Stimulated activated naive B cell treated with anti-CD40 and anti-IgM and Interleukin-4, amounts not matched to agents 10 μg/mL and 1 μg/mL and 100 μg/mL, for 72 hours (primary cell): ENCODE measurements around the gene EIF2AK3.

ENCODE experiments used
- ATAC-seq, 2 donors: fragments of 150-1000 bp; cut with Tn5 transposase; replicated peaks; 2 replicates each; pipeline ENCODE4 v1.10.0; 2021; ENCODE audit warnings: moderate library complexity in 1 of 2
- DNase-seq: peaks from one replicate; pipeline ENCODE4 v3.0.0; 2021
- H3K27ac Mint-ChIP-seq: one replicate; pipeline ENCODE4 v1.8.0; 2022; ENCODE audit warnings: mild to moderate bottlenecking, mixed read lengths
- H3K27me3 Mint-ChIP-seq, 2 donors: one replicate each; pipeline ENCODE4 v1.8.0; 2022; ENCODE audit warnings: mixed read lengths in 2 of 2
- H3K36me3 Mint-ChIP-seq, 2 donors: one replicate each; pipeline ENCODE4 v1.8.0; 2022; ENCODE audit warnings: mixed read lengths in 2 of 2, mild to moderate bottlenecking in 1 of 2
- H3K4me1 Mint-ChIP-seq, 2 donors: one replicate each; pipeline ENCODE4 v1.8.0; 2022; ENCODE audit warnings: mixed read lengths in 2 of 2, mild to moderate bottlenecking in 1 of 2
- H3K4me3 Mint-ChIP-seq, 2 donors: one replicate each; pipeline ENCODE4 v1.8.0; 2022; ENCODE audit warnings: mild to moderate bottlenecking in 2 of 2, mixed read lengths in 2 of 2, moderate library complexity in 1 of 2
- H3K9me3 Mint-ChIP-seq, 2 donors: one replicate each; pipeline ENCODE4 v1.8.0; 2022; ENCODE audit warnings: mixed read lengths in 2 of 2, mild to moderate bottlenecking in 1 of 2

The EIF2AK3 gene

DNA sequence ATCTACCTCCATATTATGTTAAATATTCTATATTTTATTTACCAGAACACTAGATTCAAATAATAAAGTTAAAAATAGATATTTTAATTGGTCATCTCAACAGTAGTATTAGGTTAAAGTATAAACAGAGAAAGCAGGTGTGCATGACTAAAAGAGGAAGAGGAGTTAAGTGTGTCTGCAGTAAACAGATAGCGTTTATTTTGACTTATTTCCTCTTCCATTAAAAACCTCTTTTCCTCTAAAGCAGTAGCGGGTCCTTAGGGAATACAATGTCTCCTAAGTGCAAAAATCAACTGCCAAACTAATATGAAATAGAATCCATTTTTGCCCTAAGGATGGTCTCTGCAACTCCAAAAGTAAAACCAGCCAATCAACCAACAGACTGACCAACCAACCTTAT lies 27.7 kb downstream of the EIF2AK3 start:
- no peak for ATAC-seq
- H3K27me3 Mint-ChIP-seq: no peaks in the 10 kb centered on the region
- H3K36me3 Mint-ChIP-seq: peaks cover 19 to 46% of the 10 kb centered on the region in 2 donors
- H3K4me3 Mint-ChIP-seq: peak overlapping the region; percentile 56 to 67
- H3K27ac Mint-ChIP-seq: peak overlapping the region; percentile 93
- peaks cover 1 to 5% of the 10 kb centered on the region in 2 donors for H3K9me3 Mint-ChIP-seq
- no peak for DNase-seq
- peaks cover 43 to 79% of the 10 kb centered on the region in 2 donors for H3K4me1 Mint-ChIP-seq

DNA sequence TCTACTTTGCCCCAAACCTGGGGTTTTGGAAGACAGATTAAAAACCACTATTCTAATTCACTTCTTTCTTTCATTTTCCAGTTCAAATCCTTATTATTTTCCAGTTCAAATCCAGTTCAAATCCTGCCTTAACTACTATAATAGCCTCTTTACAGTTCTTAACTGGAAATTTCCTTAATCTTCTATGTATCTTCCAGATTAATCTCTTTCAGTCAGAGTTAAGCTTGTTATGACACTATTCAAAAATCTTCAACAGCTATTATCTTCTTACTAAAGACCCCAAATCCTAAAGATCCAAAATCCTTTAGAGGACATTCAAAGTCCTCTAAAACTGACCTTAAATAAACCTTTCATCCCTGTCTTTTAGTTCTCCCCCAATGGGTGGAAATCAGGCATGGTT lies 30.1 kb downstream of the EIF2AK3 start:
- Mint-ChIP-seq H3K4me3 (no peak overlapping the region), H3K27ac (peak overlapping the region; percentile 47), H3K4me1 (peaks cover 28 to 57% of the 10 kb centered on the region in 2 donors), H3K36me3 (peaks cover 14 to 36% of the 10 kb centered on the region in 2 donors), H3K9me3 (no peaks in the 10 kb centered on the region), H3K27me3 (no peaks in the 10 kb centered on the region)
- no peak for DNase-seq
- no peak for ATAC-seq

DNA sequence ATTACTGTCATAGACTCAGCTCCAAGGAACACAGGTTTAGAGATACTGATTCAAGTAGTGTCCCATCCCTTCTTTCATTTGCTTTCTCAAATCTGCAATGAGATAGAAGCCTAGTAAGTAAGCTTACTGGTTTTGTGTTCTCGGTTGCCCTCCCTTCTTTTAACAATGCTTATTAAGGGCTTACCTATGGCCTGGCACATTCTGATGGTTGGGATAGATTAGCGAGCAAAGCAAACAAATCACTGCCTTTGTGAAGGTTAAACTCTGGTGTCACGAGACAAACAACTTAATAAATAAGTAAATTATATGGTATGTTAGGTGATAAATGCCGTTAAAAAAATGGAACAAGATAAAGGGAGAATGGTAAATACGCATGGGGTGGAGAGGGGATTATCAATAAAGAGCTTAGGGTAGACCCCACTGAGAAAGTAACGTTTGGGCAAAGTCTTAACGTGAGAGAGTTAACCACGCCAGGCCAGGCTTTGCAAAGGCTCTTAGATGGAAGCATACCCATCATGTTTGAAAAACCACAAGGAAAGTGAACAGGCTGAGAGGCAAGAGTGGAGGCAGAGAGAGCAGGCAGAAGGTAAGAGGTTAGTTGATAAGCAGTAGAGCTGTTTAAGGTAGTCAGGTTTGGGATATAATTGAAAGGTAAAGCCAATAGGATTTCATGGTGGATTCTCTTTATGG lies 31.0 kb downstream of the EIF2AK3 start:
- DNase-seq (no peak), ATAC-seq (no peak)
- Mint-ChIP-seq H3K27ac (peak overlapping the region; percentile 1), H3K4me1 (peaks cover 28 to 54% of the 10 kb centered on the region in 2 donors), H3K36me3 (peaks cover 15 to 35% of the 10 kb centered on the region in 2 donors), H3K4me3 (peak overlapping the region in 1 of 2 donors; percentile 9), H3K9me3 (no peaks in the 10 kb centered on the region), H3K27me3 (no peaks in the 10 kb centered on the region)

DNA sequence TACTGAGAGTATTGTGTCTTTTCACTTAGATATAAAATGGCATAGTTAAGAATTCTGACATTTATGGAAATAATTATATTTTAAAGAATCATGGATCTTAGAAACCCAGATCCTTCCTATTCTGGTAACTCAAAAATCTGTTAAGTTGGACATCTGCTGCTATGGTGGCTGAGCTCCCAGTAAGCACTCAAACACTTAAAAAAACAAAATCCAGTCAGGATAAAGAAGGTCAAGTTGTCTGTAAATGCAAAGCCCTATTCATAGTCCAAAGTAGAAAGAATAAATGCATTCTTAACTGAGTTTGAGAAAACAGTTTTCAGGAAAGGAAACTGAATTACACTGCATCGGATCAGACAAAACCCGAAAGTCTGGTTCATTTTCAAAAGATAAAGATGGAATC lies 35.6 kb downstream of the EIF2AK3 start:
- H3K4me3 Mint-ChIP-seq: no peak overlapping the region
- ATAC-seq (no peak), DNase-seq (no peak)
- H3K27ac Mint-ChIP-seq: no peak overlapping the region
- H3K36me3 Mint-ChIP-seq: peaks cover 26 to 40% of the 10 kb centered on the region in 2 donors
- peaks cover 13 to 23% of the 10 kb centered on the region in 2 donors for H3K4me1 Mint-ChIP-seq
- H3K27me3 Mint-ChIP-seq: no peaks in the 10 kb centered on the region
- H3K9me3 Mint-ChIP-seq: no peaks in the 10 kb centered on the region

DNA sequence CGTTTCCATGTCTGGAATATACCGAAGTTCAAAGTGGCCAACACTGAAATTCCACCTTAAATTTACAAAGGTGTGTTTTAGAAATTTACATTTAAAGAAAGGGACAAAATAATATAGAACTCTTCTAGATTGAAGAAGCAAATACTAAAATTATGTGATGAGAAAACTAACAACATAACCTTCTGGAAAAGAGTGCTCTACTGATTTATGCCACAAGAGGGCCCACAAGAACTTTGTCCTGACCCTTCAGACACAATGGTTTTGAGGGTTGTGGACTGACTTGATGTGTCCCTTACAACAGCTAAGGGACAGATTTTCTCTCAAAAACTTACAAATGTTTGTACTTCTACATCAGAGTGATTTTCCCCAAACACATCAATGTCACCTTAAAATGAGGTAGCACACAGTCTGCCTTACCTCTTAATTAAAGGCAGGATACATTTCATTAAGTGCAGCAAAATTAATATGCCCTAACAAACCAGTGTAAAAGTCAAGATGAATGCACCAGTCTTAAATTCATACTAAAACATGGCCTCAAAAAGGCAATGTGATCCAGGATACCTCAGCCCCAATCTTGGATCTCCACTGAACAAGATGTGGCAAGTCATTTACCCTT lies 36.2 kb downstream of the EIF2AK3 start:
- Mint-ChIP-seq H3K36me3 (peaks cover 23 to 34% of the 10 kb centered on the region in 2 donors), H3K27ac (peak overlapping the region; percentile 73), H3K27me3 (no peaks in the 10 kb centered on the region), H3K4me1 (peaks cover 10 to 17% of the 10 kb centered on the region in 2 donors), H3K9me3 (no peaks in the 10 kb centered on the region), H3K4me3 (no peak overlapping the region)
- DNase-seq (peak; percentile 39), ATAC-seq (peak; percentile 86 to 91)

DNA sequence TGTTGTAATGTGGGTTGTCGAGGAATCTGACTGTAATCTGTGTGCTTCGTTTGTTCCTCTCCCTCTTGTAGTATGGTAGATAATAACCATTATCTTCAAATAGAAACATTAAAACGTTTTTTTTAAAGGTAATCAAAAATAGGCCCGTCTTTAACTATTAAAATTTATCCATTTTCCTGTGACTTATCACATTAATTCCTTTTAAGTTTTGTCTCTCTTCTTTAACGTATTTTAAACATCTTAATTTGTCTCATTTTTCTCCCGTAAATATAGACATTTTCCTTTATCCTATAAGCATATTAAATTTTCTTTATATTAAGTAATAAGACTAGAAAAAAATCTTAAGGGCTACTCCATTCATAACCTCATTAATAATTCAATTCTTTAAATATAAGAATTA lies 41.3 kb downstream of the EIF2AK3 start:
- no peaks in the 10 kb centered on the region for H3K9me3 Mint-ChIP-seq
- no peaks in the 10 kb centered on the region for H3K27me3 Mint-ChIP-seq
- peaks cover 31 to 46% of the 10 kb centered on the region in 2 donors for H3K36me3 Mint-ChIP-seq
- H3K4me3 Mint-ChIP-seq: no peak overlapping the region
- no peak overlapping the region for H3K27ac Mint-ChIP-seq
- DNase-seq (no peak), ATAC-seq (no peak)
- peaks cover 0 to 3% of the 10 kb centered on the region in 2 donors for H3K4me1 Mint-ChIP-seq

DNA sequence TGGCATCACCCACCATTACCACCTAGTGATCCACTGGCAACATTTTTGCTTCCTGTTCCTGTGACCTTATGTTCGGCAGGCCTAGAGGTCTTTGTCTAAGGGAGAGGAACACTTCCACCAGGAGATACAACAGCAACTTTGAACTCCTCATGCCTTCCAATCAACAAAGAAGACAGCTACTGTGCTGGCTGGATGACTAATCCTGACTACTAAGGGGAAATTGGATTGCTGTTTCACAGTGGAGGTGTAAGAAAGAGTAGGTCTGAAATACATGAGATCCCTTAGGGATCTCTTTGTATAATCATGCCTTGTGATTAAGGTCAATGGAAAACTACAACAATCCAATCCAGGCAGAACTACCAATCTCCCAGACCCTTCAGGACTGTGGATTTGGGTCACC lies 45.2 kb downstream of the EIF2AK3 start:
- no peaks in the 10 kb centered on the region for H3K4me1 Mint-ChIP-seq
- ATAC-seq (no peak), DNase-seq (no peak)
- H3K4me3 Mint-ChIP-seq: no peak overlapping the region
- peaks cover 27 to 46% of the 10 kb centered on the region in 2 donors for H3K36me3 Mint-ChIP-seq
- H3K9me3 Mint-ChIP-seq: no peaks in the 10 kb centered on the region
- H3K27me3 Mint-ChIP-seq: no peaks in the 10 kb centered on the region
- H3K27ac Mint-ChIP-seq: peak overlapping the region; percentile 6

DNA sequence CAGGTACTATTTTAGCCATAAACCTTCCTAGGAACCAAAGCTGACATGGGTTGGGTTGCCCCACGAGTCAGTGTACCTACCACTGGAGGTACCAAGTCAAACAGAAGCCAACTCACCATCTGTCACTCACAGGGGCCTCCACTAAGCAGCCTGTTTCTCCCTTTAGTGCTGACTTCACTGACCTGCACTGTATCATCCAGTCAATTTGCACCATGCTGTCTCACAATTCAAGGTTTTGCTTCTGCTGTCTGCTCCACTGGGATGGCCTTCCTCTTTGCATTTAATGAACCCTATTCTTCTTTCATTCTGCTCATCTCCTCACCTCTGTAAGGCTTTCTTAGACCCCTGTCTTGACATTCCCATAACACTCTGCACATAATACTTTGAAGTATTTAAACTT lies 47.2 kb downstream of the EIF2AK3 start:
- Mint-ChIP-seq H3K9me3 (no peaks in the 10 kb centered on the region), H3K36me3 (peaks cover 23 to 43% of the 10 kb centered on the region in 2 donors), H3K4me3 (no peak overlapping the region), H3K27me3 (no peaks in the 10 kb centered on the region), H3K4me1 (peaks cover 0 to under 1% of the 10 kb centered on the region in 2 donors), H3K27ac (no peak overlapping the region)
- ATAC-seq (no peak), DNase-seq (no peak)

DNA sequence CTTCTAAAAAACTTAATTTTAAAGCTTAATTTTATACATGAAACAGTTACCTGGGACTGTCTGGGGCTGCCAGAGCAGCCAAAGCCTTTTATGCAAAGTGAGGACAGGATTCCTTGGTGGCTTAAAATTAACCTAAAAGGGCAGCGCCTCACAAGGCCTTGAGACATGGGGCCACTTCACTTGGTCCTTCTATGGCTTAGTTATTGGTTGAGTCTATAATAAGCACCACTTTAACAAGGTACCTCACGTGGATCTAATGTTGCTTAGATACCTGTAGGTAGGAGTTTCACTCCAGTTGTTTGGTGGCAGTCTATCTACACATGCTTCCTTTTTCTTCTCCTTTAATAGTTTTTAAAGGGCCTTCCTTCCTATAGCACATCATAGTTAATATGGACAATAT lies 51.6 kb downstream of the EIF2AK3 start:
- H3K4me1 Mint-ChIP-seq: peaks cover 13 to 19% of the 10 kb centered on the region in 2 donors
- H3K27ac Mint-ChIP-seq: no peak overlapping the region
- no peaks in the 10 kb centered on the region for H3K9me3 Mint-ChIP-seq
- DNase-seq (no peak), ATAC-seq (no peak)
- peaks cover 27 to 45% of the 10 kb centered on the region in 2 donors for H3K36me3 Mint-ChIP-seq
- no peak overlapping the region for H3K4me3 Mint-ChIP-seq
- H3K27me3 Mint-ChIP-seq: no peaks in the 10 kb centered on the region

DNA sequence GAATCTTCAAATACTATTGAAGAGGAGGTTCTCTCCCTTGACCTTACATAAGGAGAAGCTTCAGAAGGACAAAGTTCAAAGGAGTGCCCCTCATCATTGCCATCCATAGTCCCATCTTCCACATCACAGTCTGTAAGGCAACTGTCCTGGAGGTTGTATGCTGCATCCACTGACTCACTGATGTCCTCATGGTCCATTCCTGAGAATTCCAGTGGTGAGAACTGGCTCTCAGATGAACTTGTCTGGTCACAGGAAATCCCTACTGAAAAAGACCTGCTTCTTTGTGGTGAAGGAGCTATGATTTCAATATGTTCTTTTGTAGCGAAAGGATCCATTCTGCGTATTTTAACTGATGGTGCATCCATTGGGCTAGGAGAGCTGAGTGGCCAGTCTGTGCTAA lies 52.2 kb downstream of the EIF2AK3 start:
- DNase-seq (no peak), ATAC-seq (no peak)
- Mint-ChIP-seq H3K4me3 (no peak overlapping the region), H3K36me3 (peaks cover 30 to 46% of the 10 kb centered on the region in 2 donors), H3K27ac (peak overlapping the region; percentile 57), H3K4me1 (peaks cover 13 to 19% of the 10 kb centered on the region in 2 donors), H3K9me3 (no peaks in the 10 kb centered on the region), H3K27me3 (no peaks in the 10 kb centered on the region)

DNA sequence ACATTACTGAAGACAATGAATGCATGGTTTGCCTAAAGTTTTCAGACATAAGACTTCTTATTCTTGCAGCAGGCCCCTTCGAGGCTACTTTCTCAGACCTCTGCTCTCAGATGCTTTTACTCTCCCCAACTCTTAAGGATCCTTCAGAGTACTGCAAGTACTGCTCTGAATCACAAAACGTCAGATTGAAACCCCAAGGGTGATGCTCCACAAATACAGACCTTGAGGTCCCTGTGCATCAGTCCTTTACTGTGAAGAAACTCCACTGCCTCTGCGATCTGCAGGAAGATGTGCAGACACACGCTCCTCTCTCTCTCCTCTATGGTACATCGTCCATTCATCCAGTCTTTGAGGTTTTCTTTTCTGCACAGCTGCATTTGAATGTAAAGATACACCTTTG lies 52.8 kb downstream of the EIF2AK3 start:
- Mint-ChIP-seq H3K9me3 (no peaks in the 10 kb centered on the region), H3K27ac (peak overlapping the region; percentile 57), H3K36me3 (peaks cover 28 to 45% of the 10 kb centered on the region in 2 donors), H3K4me3 (no peak overlapping the region), H3K4me1 (peaks cover 13 to 19% of the 10 kb centered on the region in 2 donors), H3K27me3 (no peaks in the 10 kb centered on the region)
- DNase-seq: no peak
- no peak for ATAC-seq

DNA sequence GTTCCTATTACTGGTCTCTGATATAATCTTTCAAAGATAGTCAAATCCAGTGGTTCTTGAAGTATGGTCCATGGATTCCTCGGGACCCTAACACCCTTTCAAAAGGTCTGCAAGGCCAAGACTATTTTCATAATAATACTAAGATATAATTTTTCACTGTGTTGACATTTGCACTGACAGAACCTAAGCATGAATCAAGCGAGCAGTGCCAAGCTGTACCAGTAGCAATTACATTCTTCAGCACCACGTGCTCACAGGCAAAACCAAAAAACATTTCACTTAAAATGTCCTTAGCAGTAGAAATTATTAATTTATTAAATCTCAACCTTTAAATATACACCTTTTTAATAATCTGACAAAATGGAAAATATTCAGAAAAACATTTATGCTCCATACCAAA lies 59.1 kb downstream of the EIF2AK3 start:
- Mint-ChIP-seq H3K27ac (no peak overlapping the region), H3K4me3 (no peak overlapping the region), H3K9me3 (no peaks in the 10 kb centered on the region), H3K4me1 (peaks cover 3 to 9% of the 10 kb centered on the region in 2 donors), H3K27me3 (no peaks in the 10 kb centered on the region), H3K36me3 (peaks cover 19 to 37% of the 10 kb centered on the region in 2 donors)
- no peak for ATAC-seq
- DNase-seq: no peak

DNA sequence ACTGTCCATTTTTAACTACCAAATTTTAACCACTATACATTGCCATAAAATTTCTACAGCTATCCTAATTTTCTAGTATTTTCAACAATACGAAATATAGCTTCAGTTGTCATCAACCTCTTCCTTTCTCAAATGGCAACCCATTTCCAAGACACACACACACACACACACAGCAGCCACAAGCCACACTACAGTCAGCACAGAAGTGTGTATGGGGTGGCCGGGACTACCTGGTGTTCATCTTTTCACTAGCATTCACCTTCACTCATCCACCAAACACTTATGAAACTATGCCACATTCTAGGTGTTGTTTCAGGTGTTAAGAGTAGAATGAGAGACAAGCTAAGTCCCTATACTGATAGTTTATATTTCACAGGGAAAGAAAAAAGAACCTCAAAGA lies 62.9 kb downstream of the EIF2AK3 start:
- ATAC-seq: no peak
- H3K27me3 Mint-ChIP-seq: no peaks in the 10 kb centered on the region
- H3K27ac Mint-ChIP-seq: no peak overlapping the region
- H3K9me3 Mint-ChIP-seq: no peaks in the 10 kb centered on the region
- H3K4me1 Mint-ChIP-seq: peaks cover 6 to 31% of the 10 kb centered on the region in 2 donors
- no peak overlapping the region for H3K4me3 Mint-ChIP-seq
- peaks cover 16 to 34% of the 10 kb centered on the region in 2 donors for H3K36me3 Mint-ChIP-seq
- no peak for DNase-seq

DNA sequence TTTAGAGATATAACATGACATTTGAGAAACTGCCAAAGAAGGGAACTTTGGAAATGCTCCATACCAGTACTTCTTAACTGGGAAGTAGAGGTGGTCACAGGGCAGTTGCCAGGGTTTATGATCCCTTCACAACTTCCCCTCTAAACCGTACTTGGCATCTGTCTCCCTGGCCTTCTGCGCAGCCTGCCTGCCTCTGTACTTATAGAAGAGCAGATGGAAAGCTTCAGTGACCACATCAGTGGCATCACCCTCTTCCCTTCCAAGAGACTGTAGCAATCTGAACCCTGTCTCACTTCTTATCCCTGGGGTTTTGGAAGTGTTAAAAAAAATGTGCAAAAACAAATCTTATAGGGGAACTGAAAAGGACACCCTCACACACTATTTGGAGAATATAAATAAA lies 64.1 kb downstream of the EIF2AK3 start:
- DNase-seq (no peak), ATAC-seq (no peak)
- Mint-ChIP-seq H3K9me3 (no peaks in the 10 kb centered on the region), H3K4me3 (no peak overlapping the region), H3K36me3 (peaks cover 17 to 35% of the 10 kb centered on the region in 2 donors), H3K27ac (no peak overlapping the region), H3K27me3 (no peaks in the 10 kb centered on the region), H3K4me1 (peaks cover 7 to 31% of the 10 kb centered on the region in 2 donors)
